ENCODE measurements around the gene SEPTIN12.

GRCh38 chr16:4776141-4776705, 11.9 kb downstream of the SEPTIN12 start:
- TF ChIP-seq, protein P1, sequence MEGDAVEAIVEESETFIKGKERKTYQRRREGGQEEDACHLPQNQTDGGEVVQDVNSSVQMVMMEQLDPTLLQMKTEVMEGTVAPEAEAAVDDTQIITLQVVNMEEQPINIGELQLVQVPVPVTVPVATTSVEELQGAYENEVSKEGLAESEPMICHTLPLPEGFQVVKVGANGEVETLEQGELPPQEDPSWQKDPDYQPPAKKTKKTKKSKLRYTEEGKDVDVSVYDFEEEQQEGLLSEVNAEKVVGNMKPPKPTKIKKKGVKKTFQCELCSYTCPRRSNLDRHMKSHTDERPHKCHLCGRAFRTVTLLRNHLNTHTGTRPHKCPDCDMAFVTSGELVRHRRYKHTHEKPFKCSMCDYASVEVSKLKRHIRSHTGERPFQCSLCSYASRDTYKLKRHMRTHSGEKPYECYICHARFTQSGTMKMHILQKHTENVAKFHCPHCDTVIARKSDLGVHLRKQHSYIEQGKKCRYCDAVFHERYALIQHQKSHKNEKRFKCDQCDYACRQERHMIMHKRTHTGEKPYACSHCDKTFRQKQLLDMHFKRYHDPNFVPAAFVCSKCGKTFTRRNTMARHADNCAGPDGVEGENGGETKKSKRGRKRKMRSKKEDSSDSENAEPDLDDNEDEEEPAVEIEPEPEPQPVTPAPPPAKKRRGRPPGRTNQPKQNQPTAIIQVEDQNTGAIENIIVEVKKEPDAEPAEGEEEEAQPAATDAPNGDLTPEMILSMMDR (IDR thresholded peaks at IDR 0.05): no peak
- no peak for TF ChIP-seq POLR2A (IDR thresholded peaks at IDR 0.05)

Data from testis (tissue), 2 donors.